Measurements from ENCODE around the gene SASH1.

Gene SASH1

DNA sequence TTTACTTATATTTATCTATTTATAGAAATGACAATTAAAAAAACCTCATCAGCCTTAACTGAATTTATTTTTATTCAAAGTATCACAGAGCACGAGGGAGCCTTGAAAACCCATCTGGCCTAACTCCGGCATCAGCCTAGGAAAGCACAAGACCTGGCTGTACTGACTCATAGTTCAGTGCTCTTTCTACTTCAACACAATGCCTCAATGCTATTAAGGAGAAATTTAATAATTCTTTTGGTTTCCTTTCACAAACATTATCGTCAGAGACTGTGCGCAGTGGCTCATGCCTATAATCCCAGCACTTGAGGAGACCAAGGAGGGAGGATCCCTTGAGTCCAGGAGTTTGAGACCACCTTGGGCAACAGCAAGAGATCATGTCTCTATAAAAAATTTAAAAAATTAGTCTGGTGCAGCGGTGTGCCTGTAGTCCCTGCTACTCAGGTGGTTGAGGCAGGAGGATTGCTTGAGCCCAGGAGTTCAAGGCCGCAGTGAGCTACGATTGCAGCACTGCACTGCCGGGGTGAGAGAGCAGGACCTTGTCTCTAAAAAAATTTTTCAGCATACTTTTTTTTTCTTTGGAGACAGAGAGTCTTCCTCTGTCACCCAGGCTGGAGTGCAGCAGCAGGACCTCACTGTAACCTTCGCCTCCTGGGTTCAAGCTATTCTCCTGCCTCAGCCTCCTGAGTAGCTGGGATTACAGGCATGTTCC, 1.9 kb upstream of the SASH1 start:
- TF ChIP-seq, protein P1, sequence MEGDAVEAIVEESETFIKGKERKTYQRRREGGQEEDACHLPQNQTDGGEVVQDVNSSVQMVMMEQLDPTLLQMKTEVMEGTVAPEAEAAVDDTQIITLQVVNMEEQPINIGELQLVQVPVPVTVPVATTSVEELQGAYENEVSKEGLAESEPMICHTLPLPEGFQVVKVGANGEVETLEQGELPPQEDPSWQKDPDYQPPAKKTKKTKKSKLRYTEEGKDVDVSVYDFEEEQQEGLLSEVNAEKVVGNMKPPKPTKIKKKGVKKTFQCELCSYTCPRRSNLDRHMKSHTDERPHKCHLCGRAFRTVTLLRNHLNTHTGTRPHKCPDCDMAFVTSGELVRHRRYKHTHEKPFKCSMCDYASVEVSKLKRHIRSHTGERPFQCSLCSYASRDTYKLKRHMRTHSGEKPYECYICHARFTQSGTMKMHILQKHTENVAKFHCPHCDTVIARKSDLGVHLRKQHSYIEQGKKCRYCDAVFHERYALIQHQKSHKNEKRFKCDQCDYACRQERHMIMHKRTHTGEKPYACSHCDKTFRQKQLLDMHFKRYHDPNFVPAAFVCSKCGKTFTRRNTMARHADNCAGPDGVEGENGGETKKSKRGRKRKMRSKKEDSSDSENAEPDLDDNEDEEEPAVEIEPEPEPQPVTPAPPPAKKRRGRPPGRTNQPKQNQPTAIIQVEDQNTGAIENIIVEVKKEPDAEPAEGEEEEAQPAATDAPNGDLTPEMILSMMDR (IDR thresholded peaks at IDR 0.05; ENCODE audit: insufficient read depth, low read depth, low read length, missing control alignments): no peak
- no peak for DNase-seq (ENCODE audit: low read depth)
- H3K4me3 ChIP-seq (ENCODE audit: low read length): no peak overlapping the region

DNA sequence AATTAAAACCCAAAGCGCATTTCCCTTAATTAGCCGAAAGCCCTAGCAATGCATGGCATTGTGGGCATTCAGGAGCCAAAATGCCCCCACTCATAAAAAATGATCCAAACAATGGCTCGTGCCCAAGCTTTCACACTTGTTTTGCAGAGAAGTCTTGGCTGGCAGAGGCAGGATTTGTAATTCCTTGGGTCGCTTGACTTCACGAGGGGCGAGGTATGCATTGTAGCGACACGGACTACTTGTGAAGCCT, 613 bp upstream of the SASH1 start:
- no peak for DNase-seq (ENCODE audit: low read depth)
- TF ChIP-seq, protein P1 (IDR thresholded peaks at IDR 0.05; ENCODE audit: insufficient read depth, low read depth, low read length, missing control alignments): no peak
- H3K4me3 ChIP-seq (ENCODE audit: low read length): peak overlapping the region; percentile 61

DNA sequence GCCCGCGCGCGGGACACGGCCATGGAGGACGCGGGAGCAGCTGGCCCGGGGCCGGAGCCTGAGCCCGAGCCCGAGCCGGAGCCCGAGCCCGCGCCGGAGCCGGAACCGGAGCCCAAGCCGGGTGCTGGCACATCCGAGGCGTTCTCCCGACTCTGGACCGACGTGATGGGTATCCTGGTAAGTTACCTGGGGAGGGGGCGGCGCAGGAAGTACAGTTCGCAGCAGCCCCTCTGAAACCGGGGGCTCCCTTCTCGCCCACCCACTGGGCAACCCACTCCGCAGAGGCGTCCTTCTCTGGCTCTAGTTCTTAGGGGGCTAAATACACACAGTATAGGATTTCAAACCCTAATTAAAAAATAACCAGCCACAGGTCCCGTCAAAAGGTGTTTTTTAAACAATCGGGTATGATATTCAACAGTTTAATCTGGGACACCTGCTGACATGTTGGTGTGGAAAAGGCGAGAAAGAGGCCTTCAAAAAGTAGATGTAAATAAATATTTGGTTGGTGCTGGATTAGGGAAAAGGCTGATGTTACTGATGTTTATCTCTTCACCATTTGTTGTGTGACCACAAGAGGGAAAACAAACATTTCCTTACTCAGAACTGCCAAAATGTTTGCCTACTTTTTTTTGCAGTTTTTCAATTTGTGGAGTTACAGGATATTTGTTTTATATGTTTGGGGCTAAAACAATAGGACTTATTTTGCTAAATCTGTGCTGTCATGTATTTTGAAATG, 577 bp downstream of the SASH1 start:
- TF ChIP-seq, protein P1 (IDR thresholded peaks at IDR 0.05; ENCODE audit: insufficient read depth, low read depth, low read length, missing control alignments): peak; percentile 21
- H3K4me3 ChIP-seq (ENCODE audit: low read length): peak overlapping the region; percentile 81
- DNase-seq (ENCODE audit: low read depth): no peak

DNA sequence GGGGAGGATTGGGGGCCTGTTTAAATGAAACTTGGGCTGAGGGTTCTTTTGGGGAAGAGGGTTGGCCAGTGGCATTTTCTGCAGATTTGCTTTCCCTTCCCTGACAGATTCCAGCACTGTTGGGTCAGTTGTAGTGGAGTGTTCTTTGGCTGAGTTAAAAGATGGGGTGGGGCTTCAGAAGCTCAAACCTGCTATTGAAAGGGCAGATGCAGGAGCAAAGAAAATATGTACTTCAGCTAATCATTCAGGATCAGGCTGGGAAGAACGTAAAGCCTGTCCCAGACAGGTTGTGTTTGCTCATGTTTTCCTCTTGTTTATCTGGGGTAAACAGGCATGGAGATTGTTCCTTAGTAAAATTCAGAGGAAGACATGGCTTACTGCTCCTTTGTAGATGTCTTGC, 2.5 kb downstream of the SASH1 start:
- no peak for DNase-seq (ENCODE audit: low read depth)
- no peak overlapping the region for H3K4me3 ChIP-seq (ENCODE audit: low read length)
- TF ChIP-seq, protein P1 (IDR thresholded peaks at IDR 0.05; ENCODE audit: insufficient read depth, low read depth, low read length, missing control alignments): no peak

DNA sequence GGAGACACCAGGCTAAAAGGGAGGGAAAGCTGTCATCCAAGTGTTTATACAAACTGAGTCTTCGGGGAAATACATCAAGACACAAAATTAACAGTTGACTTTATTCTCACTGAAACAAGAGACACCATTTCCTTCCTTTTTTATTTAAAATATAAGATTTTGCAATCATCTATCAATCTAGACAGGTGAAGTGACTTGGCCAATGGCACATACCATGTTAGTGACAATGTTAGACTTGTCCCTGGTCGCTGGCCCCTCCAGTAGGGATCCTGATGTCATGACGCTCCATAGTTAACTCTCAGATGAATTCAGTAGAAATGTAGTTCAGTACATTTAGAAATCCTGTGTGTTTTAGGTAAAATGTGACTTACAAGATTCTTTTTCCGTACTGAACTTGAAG, 2.9 kb downstream of the SASH1 start:
- TF ChIP-seq, protein P1 (IDR thresholded peaks at IDR 0.05; ENCODE audit: insufficient read depth, low read depth, low read length, missing control alignments): no peak
- no peak for DNase-seq (ENCODE audit: low read depth)
- H3K4me3 ChIP-seq (ENCODE audit: low read length): no peak overlapping the region

DNA sequence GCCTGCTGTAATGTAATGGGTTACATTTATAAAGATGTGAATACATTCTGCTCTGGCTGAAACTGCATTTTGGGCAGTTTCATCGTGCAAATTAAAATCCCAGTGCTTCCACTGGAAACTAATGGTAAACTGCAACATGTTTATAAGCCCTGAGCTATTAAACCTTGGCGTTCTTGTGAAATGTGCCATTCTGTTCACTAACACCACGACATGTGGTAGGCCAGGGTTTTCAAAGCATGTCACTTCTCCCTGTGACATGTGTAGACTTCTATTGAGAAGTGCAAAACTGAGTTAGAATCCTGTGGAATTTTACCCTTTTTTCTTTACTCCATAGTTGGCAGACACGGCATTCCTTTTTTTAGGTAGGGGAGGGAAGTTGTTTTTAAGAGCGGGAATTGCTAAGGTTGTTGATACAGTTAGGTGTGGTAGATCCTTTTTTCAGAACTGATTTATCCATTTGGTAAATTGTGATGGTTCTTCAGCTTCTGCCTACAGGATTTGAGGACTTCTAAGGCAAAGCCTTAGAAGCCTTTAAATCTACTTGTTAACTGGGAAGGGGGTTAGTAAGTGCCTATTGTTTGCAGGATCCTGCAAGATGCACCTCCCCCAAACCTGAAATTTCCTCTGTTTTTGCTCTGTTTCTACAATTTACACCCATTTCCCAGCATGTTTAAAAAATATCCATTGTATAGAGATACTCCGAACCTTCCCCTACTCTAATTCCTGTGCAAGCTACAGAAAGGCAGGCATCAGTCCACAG, 4.2 kb downstream of the SASH1 start:
- no peak overlapping the region for H3K4me3 ChIP-seq (ENCODE audit: low read length)
- no peak for DNase-seq (ENCODE audit: low read depth)
- TF ChIP-seq, protein P1 (IDR thresholded peaks at IDR 0.05; ENCODE audit: insufficient read depth, low read depth, low read length, missing control alignments): no peak
